Trophoblast cell (in vitro differentiated cells and primary cell): ENCODE results near the gene LRCH1.

Source experiments
- DNase-seq, 2 donors: peaks; one replicate each; pipeline ENCODE4 v3.0.0-alpha.2; 2016
- H2AFZ ChIP-seq: 2 replicates; pipeline ENCODE4 v1.6.1; 2013; ENCODE audit warnings: low read length, moderate library complexity, mild to moderate bottlenecking; ENCODE audit not compliant: insufficient read depth, poor library complexity
- H2AK5ac ChIP-seq: 2 replicates; pipeline ENCODE4 v1.6.1; 2013; ENCODE audit warnings: mild to moderate bottlenecking, low read length
- H2BK120ac ChIP-seq: 2 replicates; pipeline ENCODE4 v1.6.1; 2013; ENCODE audit warnings: low read length, mild to moderate bottlenecking, moderate library complexity; ENCODE audit not compliant: insufficient read depth, poor library complexity
- H2BK12ac ChIP-seq: 2 replicates; pipeline ENCODE4 v1.6.1; 2013; ENCODE audit warnings: mild to moderate bottlenecking, low read length, moderate library complexity
- H2BK5ac ChIP-seq: 2 replicates; pipeline ENCODE4 v1.6.1; 2013; ENCODE audit warnings: low read length, low read depth, moderate library complexity, mild to moderate bottlenecking; ENCODE audit not compliant: poor library complexity
- H3K14ac ChIP-seq: 2 replicates; pipeline ENCODE4 v1.6.1; 2013; ENCODE audit warnings: mild to moderate bottlenecking, low read length
- H3K18ac ChIP-seq: 2 replicates; pipeline ENCODE4 v1.6.1; 2013; ENCODE audit warnings: mild to moderate bottlenecking, low read length
- H3K23ac ChIP-seq: 2 replicates; pipeline ENCODE4 v1.6.1; 2013; ENCODE audit warnings: low read length
- H3K27ac ChIP-seq: 2 replicates; pipeline ENCODE4 v1.5.1; 2013; ENCODE audit warnings: low read depth, mild to moderate bottlenecking, inconsistent platforms, low read length, moderate library complexity
- H3K27me3 ChIP-seq: 2 replicates; pipeline ENCODE4 v1.6.1; 2013; ENCODE audit warnings: inconsistent platforms, mild to moderate bottlenecking, low read length, moderate library complexity; ENCODE audit not compliant: insufficient read depth
- H3K36me3 ChIP-seq, 2 experiments: 1 replicate in 1 of 2; 2 replicates in 1 of 2; pipeline ENCODE4 v1.6.1; 2013; ENCODE audit warnings: low read length in 2 of 2, mild to moderate bottlenecking in 2 of 2, moderate library complexity in 1 of 2; ENCODE audit not compliant: insufficient read depth in 2 of 2, control insufficient read depth in 1 of 2
- H3K4ac ChIP-seq: 2 replicates; pipeline ENCODE4 v1.6.1; 2013; ENCODE audit warnings: low read depth, mild to moderate bottlenecking, low read length, moderate library complexity
- H3K4me1 ChIP-seq, 2 experiments: 1 replicate in 1 of 2; 2 replicates in 1 of 2; pipeline ENCODE4 v1.6.1; 2013; ENCODE audit warnings: low read length in 2 of 2, mild to moderate bottlenecking in 2 of 2, moderate library complexity in 1 of 2; ENCODE audit not compliant: insufficient read depth in 2 of 2, control insufficient read depth in 1 of 2
- H3K4me2 ChIP-seq: 2 replicates; pipeline ENCODE4 v1.6.1; 2013; ENCODE audit warnings: inconsistent platforms, mild to moderate bottlenecking, low read length, moderate library complexity
- H3K4me3 ChIP-seq: 2 replicates; pipeline ENCODE4 v1.5.1; 2013; ENCODE audit warnings: mild to moderate bottlenecking, low read depth, low read length, inconsistent platforms
- H3K79me1 ChIP-seq: one replicate; pipeline ENCODE4 v1.6.1; 2013; ENCODE audit warnings: low read length
- H3K79me2 ChIP-seq: 2 replicates; pipeline ENCODE4 v1.6.1; 2013; ENCODE audit warnings: low read length, mild to moderate bottlenecking; ENCODE audit not compliant: control insufficient read depth, insufficient read depth, poor library complexity
- H3K9ac ChIP-seq: 2 replicates; pipeline ENCODE4 v1.6.1; 2013; ENCODE audit warnings: mild to moderate bottlenecking, low read length
- H3K9me3 ChIP-seq: 2 replicates; pipeline ENCODE4 v1.6.1; 2013; ENCODE audit warnings: low read depth, mild to moderate bottlenecking, control low read depth, inconsistent platforms, low read length; ENCODE audit not compliant: insufficient read depth
- H4K12ac ChIP-seq: 2 replicates; pipeline ENCODE4 v1.6.1; 2013; ENCODE audit warnings: low read depth, mild to moderate bottlenecking, low read length, moderate library complexity
- H4K8ac ChIP-seq: 2 replicates; pipeline ENCODE4 v1.6.1; 2013; ENCODE audit warnings: low read depth, mild to moderate bottlenecking, low read length, moderate library complexity
- H4K91ac ChIP-seq: one replicate; pipeline ENCODE4 v1.6.1; 2013; ENCODE audit warnings: low read depth, mild to moderate bottlenecking, low read length, moderate library complexity
- WGBS: extraction: QIAGEN DNeasy Blood & Tissue Kit; methylation state at CpG from one replicate; pipeline ENCODE4 v1.1.7; 2013; ENCODE audit warnings: missing lambda C conversion rate; ENCODE audit not compliant: insufficient read length, insufficient coverage; ENCODE audit errors: extremely low coverage; 5-methylcytosine and 5-hydroxymethylcytosine counted together

The LRCH1 gene

DNA sequence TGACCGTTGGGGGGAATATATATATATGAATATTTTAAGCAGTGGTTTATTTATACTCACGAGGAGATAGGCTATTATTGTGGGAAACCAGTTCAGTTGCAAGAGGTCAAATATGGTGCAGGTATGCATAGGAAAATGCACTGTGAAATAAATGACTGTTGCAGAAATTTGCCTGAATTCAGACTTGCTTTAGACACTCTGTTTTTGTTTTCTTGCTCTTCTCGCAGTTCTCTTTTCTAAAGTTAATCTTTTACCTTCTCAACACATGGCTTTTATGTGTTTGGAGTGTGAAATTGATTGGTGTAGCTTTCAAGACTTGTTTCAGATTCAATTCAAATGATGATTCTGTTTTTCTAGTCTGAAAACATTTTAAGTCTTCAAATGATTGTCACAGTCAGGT lies 109.7 kb downstream of the LRCH1 start:
- H3K9ac ChIP-seq = no peak overlapping the region
- WGBS = no CpG with 5 or more reads among the region's 3 CpGs
- peak in 1 of 2 donors; percentile 64 for DNase-seq
- no peak overlapping the region for H2BK120ac ChIP-seq
- H4K91ac ChIP-seq = no peak overlapping the region
- H3K14ac ChIP-seq = no peak overlapping the region
- peaks cover 14% of the 10 kb centered on the region in 2 experiments for H3K4me1 ChIP-seq
- H3K9me3 ChIP-seq = no peaks in the 10 kb centered on the region
- H3K4ac ChIP-seq = no peak overlapping the region
- no peak overlapping the region for H3K4me2 ChIP-seq
- no peak overlapping the region for H3K18ac ChIP-seq
- no peaks in the 10 kb centered on the region for H3K27me3 ChIP-seq
- H4K12ac ChIP-seq = no peak overlapping the region
- no peak overlapping the region for H4K8ac ChIP-seq
- H2AFZ ChIP-seq = no peak overlapping the region
- no peak overlapping the region for H3K27ac ChIP-seq
- H2BK5ac ChIP-seq = no peak overlapping the region
- peaks cover 3% of the 10 kb centered on the region for H3K79me2 ChIP-seq
- no peak overlapping the region for H3K4me3 ChIP-seq
- H2BK12ac ChIP-seq = no peak overlapping the region
- H3K36me3 ChIP-seq = no peaks in the 10 kb centered on the region
- H2AK5ac ChIP-seq = no peak overlapping the region
- no peak overlapping the region for H3K23ac ChIP-seq
- H3K79me1 ChIP-seq = peaks cover 9% of the 10 kb centered on the region

DNA sequence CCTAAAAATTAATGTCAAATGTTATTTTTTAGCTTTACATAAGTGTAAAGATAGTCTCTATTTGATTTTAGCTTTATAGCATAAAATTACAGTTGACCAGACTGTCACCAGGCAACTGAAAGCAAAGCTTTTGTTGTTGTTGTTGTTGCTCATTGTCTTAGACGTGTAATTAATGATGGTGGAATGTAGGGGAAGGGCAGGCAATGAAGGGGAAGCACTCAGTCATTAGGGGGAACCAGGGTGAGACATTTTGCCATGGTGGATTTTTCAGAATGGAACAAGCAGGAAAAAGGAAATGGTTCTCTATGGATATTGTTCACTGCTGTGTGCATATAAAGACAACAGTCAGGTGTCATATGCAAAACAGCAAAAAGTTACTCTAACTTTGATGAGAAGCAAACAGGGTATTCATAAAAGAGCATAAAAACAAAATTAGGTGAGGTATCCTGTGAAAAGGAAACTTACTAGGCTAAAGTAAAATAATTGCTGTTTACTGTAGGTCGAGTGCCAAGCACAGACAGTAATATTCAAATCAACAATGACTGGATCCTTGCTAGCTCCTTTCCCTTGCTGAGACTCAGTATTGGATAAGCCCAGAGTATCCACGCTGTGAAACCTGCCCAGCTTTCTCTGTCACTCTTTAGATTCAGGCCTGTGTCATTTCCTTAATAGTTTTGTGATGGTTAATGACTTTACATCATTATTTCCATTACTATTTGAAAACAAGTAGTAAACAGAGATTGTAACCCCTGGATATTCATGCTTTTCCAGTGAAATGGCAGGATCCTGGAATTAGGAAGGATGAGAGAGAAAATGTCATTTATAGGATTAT lies 110.5 kb downstream of the LRCH1 start:
- Histone ChIP-seq H4K91ac (no peak overlapping the region), H4K8ac (no peak overlapping the region), H3K79me2 (peaks cover 1% of the 10 kb centered on the region), H2AK5ac (no peak overlapping the region), H3K14ac (no peak overlapping the region), H2AFZ (no peak overlapping the region), H3K4me1 (peaks cover 13 to 14% of the 10 kb centered on the region in 2 experiments), H3K23ac (no peak overlapping the region), H3K18ac (no peak overlapping the region), H3K4me2 (no peak overlapping the region), H3K9ac (no peak overlapping the region), H3K27ac (no peak overlapping the region), H2BK12ac (no peak overlapping the region), H2BK5ac (no peak overlapping the region), H2BK120ac (no peak overlapping the region), H3K36me3 (no peaks in the 10 kb centered on the region), H3K4ac (no peak overlapping the region), H3K4me3 (no peak overlapping the region), H3K9me3 (no peaks in the 10 kb centered on the region), H4K12ac (no peak overlapping the region), H3K79me1 (peaks cover 7% of the 10 kb centered on the region), H3K27me3 (no peaks in the 10 kb centered on the region)
- peak; percentile 55 to 78 for DNase-seq
- no CpG with 5 or more reads among the region's 3 CpGs for WGBS

DNA sequence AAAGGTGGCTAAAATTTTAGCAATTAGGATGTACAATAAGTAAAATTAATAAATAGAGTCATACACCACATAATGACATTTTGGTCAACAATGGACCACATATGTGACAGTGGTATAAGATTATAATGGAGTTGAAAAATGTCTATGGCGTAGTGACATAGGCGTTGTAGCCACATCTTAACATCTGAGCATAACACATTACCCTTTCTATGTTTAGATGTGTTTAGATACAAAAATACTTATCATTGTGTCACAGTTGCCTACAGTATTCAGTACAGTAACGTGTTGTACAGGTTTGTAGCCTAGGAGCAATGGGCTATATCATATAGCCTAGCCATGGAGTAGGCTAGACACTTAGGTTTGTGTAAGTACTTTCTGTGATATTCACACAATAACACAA lies 111.2 kb downstream of the LRCH1 start:
- no peak overlapping the region for H3K4me3 ChIP-seq
- no peak overlapping the region for H3K18ac ChIP-seq
- H4K8ac ChIP-seq = no peak overlapping the region
- H3K4me1 ChIP-seq = peaks cover 13 to 14% of the 10 kb centered on the region in 2 experiments
- H3K9me3 ChIP-seq = no peaks in the 10 kb centered on the region
- no peak overlapping the region for H3K23ac ChIP-seq
- H3K14ac ChIP-seq = no peak overlapping the region
- no peaks in the 10 kb centered on the region for H3K27me3 ChIP-seq
- H3K4ac ChIP-seq = peak overlapping the region; percentile 9
- H4K91ac ChIP-seq = no peak overlapping the region
- no peak overlapping the region for H2BK120ac ChIP-seq
- no peak overlapping the region for H3K27ac ChIP-seq
- no peak overlapping the region for H2BK12ac ChIP-seq
- no peak overlapping the region for H3K9ac ChIP-seq
- H3K4me2 ChIP-seq = no peak overlapping the region
- DNase-seq = peak in 1 of 2 donors; percentile 67
- WGBS = no CpG with 5 or more reads among the region's 3 CpGs
- no peak overlapping the region for H4K12ac ChIP-seq
- H3K36me3 ChIP-seq = no peaks in the 10 kb centered on the region
- H2BK5ac ChIP-seq = no peak overlapping the region
- no peaks in the 10 kb centered on the region for H3K79me2 ChIP-seq
- no peak overlapping the region for H2AK5ac ChIP-seq
- no peak overlapping the region for H2AFZ ChIP-seq
- H3K79me1 ChIP-seq = peaks cover 5% of the 10 kb centered on the region

DNA sequence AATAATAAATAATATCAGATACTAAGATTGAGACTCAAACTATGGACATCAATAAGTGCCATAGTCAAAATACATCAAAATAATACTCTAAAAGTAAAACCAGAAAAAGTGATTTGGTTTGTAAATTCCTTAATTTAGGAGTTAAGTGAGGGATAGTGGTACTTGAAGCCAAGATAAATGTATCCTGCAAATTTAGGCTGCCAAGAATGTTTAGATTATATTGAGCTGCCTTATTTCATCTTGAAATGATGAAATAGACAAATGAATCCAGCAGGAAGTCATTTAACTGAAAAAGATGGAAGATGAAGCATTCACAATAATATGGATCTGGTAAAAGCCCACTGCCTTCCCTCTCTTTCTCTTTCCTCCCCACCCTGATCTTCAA lies 112.3 kb downstream of the LRCH1 start:
- Histone ChIP-seq H3K79me1 (no peaks in the 10 kb centered on the region), H2AK5ac (no peak overlapping the region), H3K4me1 (peaks cover 10 to 13% of the 10 kb centered on the region in 2 experiments), H4K91ac (no peak overlapping the region), H2AFZ (no peak overlapping the region), H3K4me3 (no peak overlapping the region), H3K36me3 (peaks cover 2 to 3% of the 10 kb centered on the region in 2 experiments), H2BK12ac (no peak overlapping the region), H4K12ac (no peak overlapping the region), H3K23ac (no peak overlapping the region), H3K4me2 (no peak overlapping the region), H3K9me3 (no peaks in the 10 kb centered on the region), H3K27me3 (no peaks in the 10 kb centered on the region), H3K14ac (no peak overlapping the region), H3K18ac (no peak overlapping the region), H2BK5ac (no peak overlapping the region), H4K8ac (no peak overlapping the region), H3K27ac (peak overlapping the region; percentile 70), H3K4ac (no peak overlapping the region), H3K9ac (no peak overlapping the region), H3K79me2 (no peaks in the 10 kb centered on the region), H2BK120ac (no peak overlapping the region)
- DNase-seq = no peak
